T-helper 2 cell treated with Interferon-gamma antibody and Interleukin-4, amounts not matched to agents 100 ng/mL and 5 ng/mL, for 36 hours (primary cell): ENCODE data around the gene WDR37. TPM values are rescaled to one million over a fixed set of nuclear protein-coding genes. Genes with fewer than 3 reads are reported as not detected.
"Not testable (repeated sequence)": the region's sequence is repeated elsewhere in the genome, so short reads cannot be mapped to it uniquely, and the experiment has no call there.

Source experiments
- intact Hi-C: fragments of 100-400 bp; cut with micrococcal nuclease; formaldehyde crosslinking; loops from one replicate; pipeline ENCODE4 v1.15.1; 2023
- total RNA-seq: library from RNA; stranded (reverse); gene quantifications from 2 replicates; pipeline ENCODE4 v1.2.3, GENCODE V29; 2022

Gene WDR37
- total RNA-seq, 1 donor from 2014 or later: 26.5 TPM

DNA sequence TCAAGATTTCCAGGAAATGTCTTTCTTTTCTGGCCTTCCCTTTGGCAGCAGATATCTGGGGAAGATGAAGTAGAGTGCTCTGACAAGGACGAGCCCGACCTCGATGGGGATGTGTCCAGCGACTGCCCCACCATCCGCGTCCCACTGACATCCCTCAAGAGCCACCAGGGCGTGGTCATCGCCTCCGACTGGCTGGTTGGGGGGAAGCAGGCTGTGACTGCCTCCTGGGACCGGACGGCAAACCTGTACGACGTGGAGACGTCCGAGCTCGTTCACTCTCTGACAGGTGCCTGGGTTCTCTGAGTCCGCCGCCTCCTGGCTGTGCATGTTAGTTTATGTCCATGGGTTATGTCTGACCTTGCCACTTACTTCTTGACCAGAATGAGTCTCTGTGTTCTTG is 47.4 kb downstream of the WDR37 start:
- intact Hi-C loops: no loop called here

DNA sequence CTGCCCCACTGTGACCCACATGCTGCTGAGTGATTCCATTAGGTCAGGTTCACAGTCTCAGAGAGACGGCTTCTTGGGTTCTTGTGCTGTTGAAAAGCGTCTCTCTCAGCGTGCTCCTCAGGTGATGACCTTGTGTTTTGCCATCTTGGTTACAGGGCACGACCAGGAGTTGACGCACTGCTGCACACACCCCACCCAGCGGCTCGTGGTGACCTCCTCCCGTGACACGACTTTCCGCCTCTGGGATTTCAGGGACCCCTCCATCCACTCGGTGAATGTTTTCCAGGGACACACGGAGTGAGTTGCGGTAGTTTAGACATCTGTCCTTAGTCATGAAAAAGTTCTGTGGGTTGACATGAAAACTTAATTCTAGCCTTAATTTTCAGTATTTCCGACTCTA is 48.8 kb downstream of the WDR37 start:
- intact Hi-C loops: no loop called here

DNA sequence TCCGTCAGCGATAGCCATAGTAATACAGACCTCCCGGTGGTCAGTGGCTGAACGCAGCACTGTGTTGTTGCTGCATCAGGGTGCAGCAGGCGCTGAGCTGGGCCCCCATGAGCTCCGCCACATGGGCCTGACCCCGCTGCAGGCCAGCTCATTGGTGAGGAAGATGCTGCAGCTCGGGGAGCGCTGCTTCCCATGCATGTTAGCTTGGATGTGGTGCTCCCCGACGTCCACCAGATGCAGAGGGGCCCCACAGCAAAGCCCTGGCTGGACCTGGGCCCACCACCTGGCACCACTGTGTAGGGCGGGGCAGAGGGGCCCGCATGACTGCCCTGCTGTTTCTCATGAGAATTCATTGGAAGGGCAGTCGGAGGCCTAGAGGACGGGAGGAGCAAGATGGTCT is 50.8 kb downstream of the WDR37 start:
- intact Hi-C loops: no loop called here

DNA sequence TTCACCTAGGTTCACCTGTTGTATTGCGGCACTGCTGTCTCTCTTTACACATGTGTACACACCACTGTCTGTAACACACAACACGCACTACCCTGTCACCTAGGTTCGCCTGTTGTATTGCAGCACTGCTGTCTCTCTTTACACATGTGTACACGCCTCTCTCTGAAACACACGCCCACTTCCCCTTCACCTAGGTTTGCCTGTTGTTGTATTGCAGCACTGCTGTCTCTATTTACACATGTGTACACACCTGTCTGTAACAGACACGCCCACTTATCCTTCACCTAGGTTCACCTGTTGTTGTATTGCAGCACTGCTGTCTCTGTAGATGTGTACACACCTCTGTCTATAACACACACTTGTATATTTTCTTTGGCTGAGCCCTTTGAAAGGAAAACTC is 51.5 kb downstream of the WDR37 start:
- intact Hi-C loops: no loop called here

DNA sequence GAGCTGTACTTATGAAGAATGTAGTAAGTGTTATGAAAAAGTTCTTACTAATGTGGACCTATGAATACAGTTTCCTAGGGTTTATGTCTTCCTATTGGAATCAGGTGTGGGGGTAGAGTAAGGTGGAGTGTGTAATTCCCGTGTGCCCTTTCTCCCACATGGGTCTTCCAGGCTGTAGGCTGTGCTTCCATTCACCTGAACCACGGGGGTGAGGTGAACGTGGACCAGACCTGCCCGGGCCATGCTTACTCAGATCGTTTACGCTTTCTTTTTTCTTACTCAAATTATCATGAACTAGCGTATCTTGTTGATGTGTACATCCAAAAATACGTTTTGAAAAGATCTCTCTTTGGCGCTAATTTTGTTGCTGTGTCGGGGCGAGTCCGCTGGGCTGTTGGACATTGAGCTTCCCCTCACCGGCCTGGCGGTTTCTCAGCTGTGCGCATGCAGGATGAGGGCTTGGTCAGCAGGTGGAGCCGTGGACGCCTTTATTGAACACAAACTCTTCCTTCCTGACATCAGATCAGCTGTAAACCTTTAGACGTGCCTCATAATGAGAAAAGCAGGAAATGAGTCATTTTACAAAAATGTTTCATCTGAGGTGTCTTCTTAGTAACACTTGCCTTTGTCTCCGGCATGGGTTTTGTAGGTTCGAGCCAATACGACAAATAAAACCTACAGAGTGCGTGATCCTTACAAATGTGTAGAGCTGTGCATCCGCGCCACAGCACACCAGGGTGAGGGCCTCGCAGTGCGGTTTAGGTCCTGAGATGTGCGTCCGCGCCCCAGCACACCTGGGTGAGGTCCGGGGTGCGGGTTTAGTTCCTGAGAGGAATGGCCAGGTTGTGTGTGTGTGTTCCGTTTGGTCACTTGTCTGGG is 53.8 kb downstream of the WDR37 start:
- intact Hi-C loops: loop anchor here (2.0 kb wide), 1 partner anchor 259 kb away; no protein-coding TSS in a partner anchor

DNA sequence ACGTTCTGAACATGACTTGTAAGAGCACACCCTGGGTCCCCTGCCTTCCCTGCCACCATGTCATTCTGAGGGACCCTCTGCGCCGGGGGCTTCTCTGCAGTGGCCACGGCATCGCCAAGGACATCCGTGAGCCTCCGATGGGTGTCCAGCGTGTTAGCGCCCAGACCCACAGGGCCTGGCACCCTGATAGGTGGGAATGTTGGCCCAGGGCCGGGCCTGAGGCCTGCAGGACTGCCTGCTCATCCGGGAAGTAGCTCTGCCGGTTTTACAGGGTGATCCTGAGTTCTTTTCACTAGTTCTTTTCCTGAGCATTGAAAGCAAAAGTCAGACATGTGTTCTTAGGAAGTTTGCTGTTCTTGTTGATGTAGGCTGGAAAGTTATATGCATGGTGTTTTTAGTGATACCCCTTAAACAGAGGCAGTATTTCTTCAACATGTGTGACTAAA is 54.5 kb downstream of the WDR37 start:
- intact Hi-C loops: loop anchor here (2.0 kb wide), 1 partner anchor 258 kb away; no protein-coding TSS in a partner anchor

DNA sequence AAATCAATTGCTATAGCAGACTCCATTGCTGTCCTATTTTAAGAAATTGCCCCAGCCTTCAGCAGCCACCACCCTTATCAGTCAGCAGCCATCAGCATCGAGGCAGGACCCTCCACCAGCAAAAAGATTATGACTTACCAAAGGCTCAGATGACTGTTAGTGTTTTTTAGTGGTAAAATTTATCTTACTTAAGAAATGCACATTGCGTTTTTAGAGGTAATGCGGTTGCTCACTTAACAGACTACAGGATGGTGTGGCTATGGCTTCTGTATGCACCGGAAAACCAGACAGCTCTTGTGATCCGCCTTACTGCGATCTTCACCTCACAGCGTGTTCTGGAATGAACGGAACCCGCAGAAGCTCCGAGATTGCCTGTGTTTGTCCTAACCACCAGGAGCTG is 58.1 kb downstream of the WDR37 start:
- intact Hi-C loops: no loop called here

DNA sequence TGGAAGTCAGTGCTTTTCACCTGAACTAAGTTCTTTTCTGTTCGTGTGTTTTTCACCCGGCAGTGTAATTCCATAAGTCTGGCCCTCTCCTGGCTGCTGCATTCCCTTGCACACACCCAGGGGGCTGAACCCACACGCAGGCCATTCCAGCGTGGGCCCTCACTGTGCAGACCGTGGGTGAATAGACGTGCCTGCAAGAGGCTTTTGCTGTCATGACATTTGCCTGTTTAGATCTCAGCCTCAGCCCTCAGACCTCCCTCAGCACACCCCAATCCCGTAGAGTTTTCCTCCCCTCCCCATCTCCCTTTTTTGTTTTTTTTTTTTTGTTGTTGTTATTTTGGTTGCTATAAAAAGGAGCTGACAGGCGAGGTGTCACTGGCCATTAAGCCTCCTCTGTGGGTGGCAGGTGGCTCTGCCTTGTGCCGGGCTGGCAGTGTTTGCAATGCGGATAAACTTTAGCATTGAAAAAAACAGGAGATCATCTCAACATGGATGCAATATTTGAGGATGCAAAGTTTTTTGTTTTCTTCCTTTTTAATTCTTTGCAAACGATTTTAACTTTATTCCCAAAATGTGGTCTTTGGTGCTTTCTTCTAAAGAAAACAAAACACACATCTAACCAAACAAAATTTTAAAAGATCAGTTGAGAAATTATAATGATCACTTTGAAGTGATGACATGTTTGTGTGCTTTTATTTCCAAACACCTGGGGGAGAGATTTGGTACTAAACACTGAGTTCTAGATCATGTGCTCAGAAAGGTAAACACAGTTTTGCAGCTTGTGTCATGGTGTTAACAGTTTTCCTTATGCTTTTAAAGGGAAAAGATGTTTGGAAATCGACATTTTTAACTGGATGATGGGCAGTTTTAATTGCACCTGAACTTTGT is 58.8 kb downstream of the WDR37 start:
- intact Hi-C loops: no loop called here

DNA sequence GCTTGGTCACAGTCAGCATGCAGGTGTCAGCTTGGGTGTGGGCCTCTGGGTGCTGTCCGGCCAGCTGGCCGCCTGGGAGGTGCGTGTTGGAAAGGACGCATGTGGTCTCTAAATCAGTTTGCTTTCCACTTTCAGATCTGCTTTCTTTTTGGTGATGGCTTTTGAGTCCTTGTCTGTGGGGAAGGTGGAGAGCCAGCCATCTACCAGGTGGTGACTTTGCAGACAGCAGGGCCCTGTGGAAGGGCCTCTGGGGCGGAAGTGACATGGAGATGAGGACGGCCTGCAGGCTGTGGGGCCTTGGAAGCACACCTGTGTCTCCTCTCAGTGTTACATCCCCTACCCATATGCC is 59.4 kb downstream of the WDR37 start:
- intact Hi-C loops: no loop called here

DNA sequence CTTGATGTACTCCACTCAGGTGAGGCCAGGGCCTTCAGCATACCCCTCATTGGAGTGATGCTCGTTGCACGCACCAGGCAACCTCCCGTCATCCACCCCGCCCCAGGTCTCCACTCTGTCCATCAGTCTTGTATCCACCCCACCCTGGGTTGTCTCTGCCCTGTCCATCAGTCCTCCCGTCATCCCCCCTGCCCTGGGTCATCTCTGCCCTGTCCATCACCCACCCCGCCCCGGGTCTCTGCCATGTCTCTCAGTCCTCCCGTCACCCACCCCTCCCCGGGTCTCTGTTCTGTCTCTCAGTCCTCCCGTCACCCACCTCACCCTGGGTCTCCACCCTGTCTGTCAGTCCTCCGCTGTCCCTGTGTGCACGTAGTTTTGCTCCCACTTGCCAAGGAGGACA is 59.9 kb downstream of the WDR37 start:
- intact Hi-C loops: no loop called here

DNA sequence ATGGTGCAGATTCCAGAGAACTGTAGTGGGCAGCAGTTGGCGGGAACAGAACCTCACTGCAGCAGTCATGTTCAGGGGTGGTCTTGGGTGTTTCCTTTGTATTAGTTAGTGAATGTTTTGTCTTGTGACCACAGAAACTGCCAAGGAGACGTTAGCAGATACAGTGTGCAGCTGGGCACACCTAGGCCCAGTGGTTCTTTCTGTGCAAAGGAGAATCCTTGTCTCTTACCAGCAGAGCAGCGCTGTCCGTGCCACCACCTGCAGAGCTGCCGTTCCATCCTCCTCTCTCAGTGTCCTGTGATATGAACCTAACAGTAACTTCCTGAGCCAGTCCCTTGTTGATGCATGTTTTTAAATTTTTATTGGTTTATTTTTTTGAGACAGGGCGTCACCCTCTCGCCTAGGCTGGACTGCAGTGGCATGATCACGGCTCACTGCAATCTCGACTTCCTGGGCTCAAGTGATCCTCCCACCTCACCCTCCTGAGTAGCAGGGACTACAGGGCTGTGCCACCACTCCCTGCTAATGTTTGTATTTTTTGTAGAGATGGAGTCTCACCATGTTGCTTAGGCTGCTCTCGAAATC is 60.6 kb downstream of the WDR37 start:
- intact Hi-C loops: no loop called here

DNA sequence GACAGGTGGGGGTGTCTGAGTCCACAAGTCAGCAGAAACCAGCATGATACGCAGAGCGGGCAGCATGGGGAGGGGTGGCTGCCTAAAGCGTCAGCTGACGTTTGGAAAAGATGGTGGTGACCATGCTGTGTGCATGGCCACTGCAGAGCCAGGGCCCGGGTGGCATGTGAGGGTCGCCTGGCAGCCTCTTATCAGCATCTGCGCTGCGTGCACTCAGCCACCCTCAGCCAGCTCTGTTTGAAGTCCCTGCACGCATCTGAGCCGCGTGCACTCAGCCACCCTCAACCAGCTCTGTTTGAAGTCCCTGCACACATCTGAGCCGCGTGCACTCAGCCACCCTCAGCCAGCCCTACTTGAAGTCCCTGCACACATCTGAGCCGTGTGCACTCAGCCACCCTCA is 61.5 kb downstream of the WDR37 start:
- intact Hi-C loops: no loop called here

DNA sequence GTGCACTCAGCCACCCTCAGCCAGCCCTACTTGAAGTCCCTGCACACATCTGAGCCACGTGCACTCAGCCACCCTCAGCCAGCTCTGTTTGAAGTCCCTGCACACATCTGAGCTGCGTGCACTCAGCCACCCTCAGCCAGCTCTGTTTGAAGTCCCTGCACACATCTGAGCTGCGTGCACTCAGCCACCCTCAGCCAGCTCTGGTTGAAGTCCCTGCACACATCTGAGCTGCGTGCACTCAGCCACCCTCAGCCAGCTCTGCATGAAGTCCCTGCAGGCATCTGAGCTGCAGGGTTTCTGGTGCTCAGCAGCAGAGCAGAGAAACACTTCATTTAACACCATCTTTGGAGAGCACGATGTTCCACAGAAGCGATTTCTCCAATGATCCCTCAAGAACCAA is 62.1 kb downstream of the WDR37 start:
- intact Hi-C loops: not testable (repeated sequence)

DNA sequence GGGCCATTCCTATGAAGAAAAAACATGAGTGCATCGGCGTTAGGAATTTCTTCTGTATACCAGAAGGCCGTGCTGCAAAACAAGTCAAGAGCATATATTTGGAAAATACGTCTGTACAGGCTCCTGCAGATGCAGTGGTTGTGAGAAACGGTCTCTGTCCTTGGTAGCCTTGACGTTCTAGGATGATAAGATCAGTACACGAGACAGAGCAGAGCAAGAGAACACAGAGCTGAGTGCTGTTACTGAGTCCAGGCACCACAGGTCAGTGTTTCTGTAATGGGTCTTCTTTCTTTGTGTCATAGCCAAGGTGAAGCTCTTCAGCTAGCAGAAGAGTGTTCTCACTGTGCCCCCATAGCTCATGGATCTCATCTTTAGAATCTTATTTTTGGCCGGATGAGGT is 62.8 kb downstream of the WDR37 start:
- intact Hi-C loops: no loop called here

DNA sequence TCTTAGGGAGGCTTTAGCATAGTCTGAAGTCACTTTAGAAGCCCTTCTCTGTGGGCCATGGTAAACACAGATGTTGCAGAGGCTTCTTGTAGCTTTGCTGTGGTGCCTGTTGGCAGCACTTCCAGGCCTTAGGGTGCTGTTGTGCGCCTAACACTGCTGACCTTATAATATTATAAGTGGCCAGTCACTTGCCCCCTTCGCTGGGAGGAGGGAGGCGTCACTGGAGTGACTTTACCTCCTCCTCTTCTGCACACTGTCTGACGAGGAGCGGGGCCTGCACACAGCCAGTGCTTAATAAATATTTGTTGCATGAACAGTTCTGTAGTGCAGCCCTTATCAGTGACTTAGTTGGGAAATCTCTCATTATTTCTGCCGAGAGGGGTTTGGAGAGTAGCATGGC is 63.3 kb downstream of the WDR37 start:
- intact Hi-C loops: no loop called here

DNA sequence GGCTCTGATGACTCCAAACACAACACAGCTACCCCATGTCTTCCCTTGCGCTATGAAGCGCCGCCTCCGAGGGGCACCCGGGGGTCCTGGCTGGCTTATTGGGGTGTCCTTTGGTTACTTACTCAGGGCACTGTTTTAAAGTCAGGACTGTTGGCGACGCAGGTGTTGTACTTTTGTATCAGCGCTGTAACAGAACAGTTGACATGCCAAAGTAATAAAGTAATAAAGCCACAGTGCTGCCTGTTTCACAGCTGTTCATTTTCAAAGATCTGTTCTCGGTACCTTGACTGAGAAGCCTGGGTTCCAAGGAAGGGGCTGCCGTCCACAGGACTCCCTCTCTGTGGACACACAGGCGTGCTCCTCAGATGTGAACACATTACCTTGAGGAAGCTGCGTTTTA is 64.1 kb downstream of the WDR37 start:
- intact Hi-C loops: no loop called here

DNA sequence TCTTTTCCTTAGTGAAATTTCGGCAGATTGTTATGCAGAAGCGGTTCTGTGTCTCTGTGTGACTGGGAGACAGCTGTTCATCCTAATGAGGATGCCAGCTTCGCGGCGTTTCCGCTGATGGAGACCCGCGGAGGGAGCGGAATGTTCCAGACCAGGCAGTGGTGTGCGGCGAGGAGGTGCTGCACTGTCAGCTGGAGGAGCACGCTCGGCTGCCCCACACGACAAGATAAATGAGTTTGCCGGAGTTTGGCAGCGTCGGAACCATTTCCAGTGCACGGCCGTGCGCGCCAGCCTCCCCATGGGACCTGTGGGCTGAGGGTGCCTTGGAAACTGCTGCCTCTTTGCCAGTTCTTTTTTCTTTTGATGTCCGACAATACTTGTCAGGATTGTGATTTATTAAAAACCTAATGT is 64.6 kb downstream of the WDR37 start:
- intact Hi-C loops: no loop called here

DNA sequence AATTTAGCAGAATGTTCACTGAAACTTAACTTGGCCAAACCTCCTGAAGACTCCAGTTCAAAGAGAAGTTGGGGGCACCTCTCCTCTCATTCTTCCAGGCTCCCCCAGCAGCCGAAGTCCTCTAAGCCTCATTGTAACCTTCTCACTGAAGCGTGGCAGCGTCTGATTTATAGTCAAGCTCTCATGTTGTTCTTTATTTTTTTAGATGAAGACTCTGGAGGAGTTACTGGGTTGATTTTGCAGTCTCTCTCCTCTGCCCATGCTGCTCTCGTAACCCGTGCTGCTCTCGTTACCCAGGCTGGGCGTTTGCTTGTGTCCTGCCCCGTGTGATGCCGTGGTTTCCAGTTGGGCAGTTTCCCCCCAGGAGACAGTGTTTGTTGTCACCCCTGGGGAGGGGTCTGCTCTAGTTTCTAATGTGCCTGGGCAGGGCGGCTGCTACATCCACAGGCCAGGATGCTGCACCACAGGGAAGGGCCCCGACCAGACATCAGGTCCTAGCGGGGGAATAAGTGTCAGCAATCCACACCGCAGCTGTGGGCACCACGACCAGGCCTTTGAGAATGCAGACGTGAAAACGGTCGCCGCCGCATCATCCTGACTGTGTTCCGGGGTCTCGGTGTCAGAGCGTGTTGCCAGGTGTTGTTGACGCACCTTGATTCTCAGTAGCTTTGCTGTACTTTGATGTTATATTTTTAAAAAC is 65.2 kb downstream of the WDR37 start:
- intact Hi-C loops: no loop called here

DNA sequence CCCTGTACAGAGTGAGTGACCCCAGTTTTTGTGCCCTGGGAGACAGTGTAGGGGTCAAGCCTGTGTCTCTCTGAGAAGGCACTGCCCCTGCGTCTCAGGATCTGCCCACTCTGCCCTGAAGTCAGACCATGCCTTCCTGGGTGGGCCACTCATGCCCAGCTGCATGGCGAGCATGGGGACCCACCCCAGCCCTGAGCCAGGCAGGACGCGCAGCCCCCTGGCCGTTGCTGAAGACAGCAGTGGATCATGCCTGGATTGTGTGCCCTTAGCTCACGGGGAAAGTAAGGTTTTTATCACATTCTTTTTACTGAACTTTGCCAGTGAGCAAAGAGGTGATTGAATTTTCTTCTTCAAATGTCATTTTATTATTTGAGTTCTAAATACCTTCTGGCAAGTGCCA is 66.2 kb downstream of the WDR37 start:
- intact Hi-C loops: no loop called here

DNA sequence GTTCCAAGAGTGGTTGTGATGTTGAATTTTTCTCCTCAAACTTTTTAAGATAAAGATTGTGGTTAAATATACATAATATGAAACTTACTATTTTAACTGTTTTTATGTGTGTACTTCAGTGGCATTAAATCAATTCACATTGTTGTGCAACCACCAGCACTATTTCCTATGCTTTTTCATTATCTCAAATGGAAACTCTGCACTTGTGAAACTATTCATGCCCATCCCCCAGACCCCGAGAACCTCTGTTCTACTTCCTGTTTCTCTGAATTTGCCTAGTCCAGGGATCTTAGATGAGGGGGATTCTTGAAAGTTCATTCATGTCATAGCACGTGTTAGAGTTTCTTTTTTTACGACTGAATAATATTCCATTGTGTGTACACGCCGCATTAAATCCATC is 67.0 kb downstream of the WDR37 start:
- intact Hi-C loops: no loop called here

DNA sequence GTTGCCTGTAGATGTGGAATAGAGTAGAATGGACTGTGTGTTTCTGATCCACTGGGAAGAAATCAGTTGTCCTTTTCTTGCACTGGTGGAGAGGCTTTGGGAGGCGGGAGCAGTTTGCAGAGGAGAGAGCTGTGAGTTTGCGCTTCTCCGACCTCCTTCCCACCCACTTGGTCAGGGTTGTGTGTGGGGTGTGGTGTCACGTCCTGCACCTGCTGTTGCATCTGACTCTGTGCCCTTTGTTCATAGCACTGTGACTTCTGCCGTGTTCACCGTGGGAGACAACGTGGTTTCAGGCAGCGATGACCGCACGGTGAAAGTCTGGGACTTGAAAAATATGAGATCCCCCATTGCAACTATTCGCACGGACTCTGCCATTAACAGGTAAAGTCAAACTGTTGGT is 67.8 kb downstream of the WDR37 start:
- intact Hi-C loops: no loop called here
